ENCODE results near the gene GSG1.

Gene GSG1

GRCh38 chr12:13103391-13104033 lies at the start of gene GSG1:
TSS of gene GSG1 (minus strand) at chr12:13103667. CDS start at chr12:13103512, 155 bp downstream.
- peak; percentile 20 for DNase-seq (ENCODE audit: low read depth in 2 of 2)

GRCh38 chr12:13153180-13153579 lies 49.7 kb upstream of the GSG1 start:
- DNase-seq (ENCODE audit: low read depth in 2 of 2): no peak

- DNase-seq (ENCODE audit: low read depth in 2 of 2): no peak
These were observed 49.3 kb upstream of the GSG1 start for GRCh38 chr12:13152756-13153155.

GRCh38 chr12:13152281-13152680 lies 48.8 kb upstream of the GSG1 start:
- no peak for DNase-seq (ENCODE audit: low read depth in 2 of 2)

- DNase-seq (ENCODE audit: low read depth in 2 of 2): no peak
These were observed 45.9 kb upstream of the GSG1 start for GRCh38 chr12:13149411-13149810.

GRCh38 chr12:13148485-13148847 lies 45.0 kb upstream of the GSG1 start:
- no peak for DNase-seq (ENCODE audit: low read depth in 2 of 2)

- no peak for DNase-seq (ENCODE audit: low read depth in 2 of 2)
These were observed 44.4 kb upstream of the GSG1 start for GRCh38 chr12:13147688-13148484.

- no peak for DNase-seq (ENCODE audit: low read depth in 2 of 2)
These were observed 43.0 kb upstream of the GSG1 start for GRCh38 chr12:13146336-13146938.

GRCh38 chr12:13144266-13144828 lies 40.9 kb upstream of the GSG1 start:
- no peak for DNase-seq (ENCODE audit: low read depth in 2 of 2)

- DNase-seq (ENCODE audit: low read depth in 2 of 2): no peak
These were observed 39.3 kb upstream of the GSG1 start for GRCh38 chr12:13142747-13143146.

- no peak for DNase-seq (ENCODE audit: low read depth in 2 of 2)
These were observed 38.2 kb upstream of the GSG1 start for GRCh38 chr12:13141686-13142085.

GRCh38 chr12:13135371-13136178 lies 32.1 kb upstream of the GSG1 start:
- no peak for DNase-seq (ENCODE audit: low read depth in 2 of 2)

GRCh38 chr12:13133886-13134285 lies 30.4 kb upstream of the GSG1 start:
- DNase-seq (ENCODE audit: low read depth in 2 of 2): no peak

GRCh38 chr12:13130981-13131380 lies 27.5 kb upstream of the GSG1 start:
- DNase-seq (ENCODE audit: low read depth in 2 of 2): no peak

GRCh38 chr12:13128291-13128965 lies 25.0 kb upstream of the GSG1 start:
- no peak for DNase-seq (ENCODE audit: low read depth in 2 of 2)

GRCh38 chr12:13127444-13127843 lies 24.0 kb upstream of the GSG1 start:
- DNase-seq (ENCODE audit: low read depth in 2 of 2): no peak

GRCh38 chr12:13126494-13126893 lies 23.0 kb upstream of the GSG1 start:
- no peak for DNase-seq (ENCODE audit: low read depth in 2 of 2)

GRCh38 chr12:13125996-13126395 lies 22.5 kb upstream of the GSG1 start:
- no peak for DNase-seq (ENCODE audit: low read depth in 2 of 2)

- DNase-seq (ENCODE audit: low read depth in 2 of 2): no peak
These were observed 21.4 kb upstream of the GSG1 start for GRCh38 chr12:13124656-13125505.

- DNase-seq (ENCODE audit: low read depth in 2 of 2): no peak
These were observed 18.1 kb upstream of the GSG1 start for GRCh38 chr12:13121568-13121967.

All from stimulated activated CD4-positive, alpha-beta T cell treated with anti-CD3 and anti-CD28 coated beads, Interleukin-4, amount 100 ng/mL, for 48 hours (primary cell).